HG03521 (cell line): Measurements from ENCODE around the gene CDK17.

ENCODE experiments used
- ATAC-seq: cut with Tn5 transposase; IDR thresholded peaks from one replicate; pipeline ENCODE4 v1.9.1; 2021; ENCODE audit warnings: mild to moderate bottlenecking, moderate library complexity; ENCODE audit not compliant: unreplicated experiment

CDK17 gene

DNA sequence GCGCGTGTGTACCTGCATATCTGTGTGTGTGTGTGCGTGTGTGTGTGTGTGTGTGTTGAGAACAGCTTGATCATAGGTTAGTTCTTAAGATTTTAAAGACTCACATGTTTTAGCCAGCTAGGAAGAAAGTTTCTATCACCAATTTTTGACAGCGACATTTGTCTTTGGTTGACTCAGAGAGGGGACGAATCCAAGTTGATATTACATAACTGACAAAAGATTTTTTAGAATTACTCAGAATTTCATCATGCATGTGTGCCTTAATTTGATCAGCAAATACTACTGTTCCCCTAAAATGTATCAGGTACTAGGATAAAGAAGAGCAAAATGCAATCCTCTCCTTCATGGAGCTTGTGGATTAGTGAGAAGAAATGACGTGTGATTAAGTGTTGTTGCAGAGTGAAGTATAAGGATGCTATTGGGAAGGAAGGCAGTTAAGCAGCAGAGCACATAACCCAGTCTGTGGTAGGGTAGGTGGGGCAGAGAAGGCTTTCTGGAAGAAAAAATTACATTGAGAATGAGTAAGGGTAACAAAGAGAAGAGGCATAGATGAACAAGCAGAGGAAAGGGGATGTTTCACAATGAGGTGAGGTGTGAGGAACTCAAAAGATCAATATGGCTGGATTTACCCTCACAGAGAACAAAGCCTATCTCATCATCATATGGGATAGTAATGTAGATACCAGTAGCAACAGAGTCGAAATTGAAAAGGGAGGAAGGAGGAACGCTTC, 128.6 kb downstream of the CDK17 start:
- no peak for ATAC-seq

DNA sequence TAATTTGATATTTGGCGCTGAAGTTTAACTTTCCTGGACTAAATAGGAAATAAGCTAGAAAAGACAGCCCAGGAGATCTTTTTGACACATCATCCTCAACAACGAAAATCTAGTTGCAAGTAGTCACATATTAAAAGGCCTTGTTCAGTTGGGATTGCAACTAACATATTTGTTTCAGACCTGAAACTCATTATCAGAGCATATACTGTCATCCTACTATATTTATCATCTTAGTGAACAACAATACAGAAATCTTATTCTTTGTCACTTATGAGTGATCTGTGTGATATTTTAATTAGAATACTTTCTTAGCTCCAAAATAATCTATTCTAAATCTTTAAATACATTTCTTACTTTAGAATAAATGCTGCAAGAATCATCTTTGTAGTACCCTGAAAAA, 134.0 kb downstream of the CDK17 start:
- no peak for ATAC-seq

DNA sequence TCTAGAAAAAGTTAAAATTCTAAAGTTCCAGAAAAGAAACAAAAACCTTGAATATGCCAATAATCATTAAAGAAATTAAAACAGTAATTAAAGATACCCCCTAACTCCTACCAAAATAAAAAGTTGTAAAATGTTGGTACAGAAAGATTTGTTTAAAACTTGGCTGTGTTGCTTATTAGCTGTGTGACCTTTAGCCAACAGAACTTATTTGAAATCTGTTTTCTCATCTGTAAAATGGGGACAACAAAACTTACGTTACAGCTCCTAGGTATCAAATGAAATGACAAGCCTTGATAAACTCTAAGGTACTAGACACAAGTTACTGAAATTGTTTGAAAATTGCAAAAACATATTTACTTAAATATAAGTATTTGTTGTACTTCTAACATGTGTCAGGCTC, 134.4 kb downstream of the CDK17 start:
- ATAC-seq, result no peak

DNA sequence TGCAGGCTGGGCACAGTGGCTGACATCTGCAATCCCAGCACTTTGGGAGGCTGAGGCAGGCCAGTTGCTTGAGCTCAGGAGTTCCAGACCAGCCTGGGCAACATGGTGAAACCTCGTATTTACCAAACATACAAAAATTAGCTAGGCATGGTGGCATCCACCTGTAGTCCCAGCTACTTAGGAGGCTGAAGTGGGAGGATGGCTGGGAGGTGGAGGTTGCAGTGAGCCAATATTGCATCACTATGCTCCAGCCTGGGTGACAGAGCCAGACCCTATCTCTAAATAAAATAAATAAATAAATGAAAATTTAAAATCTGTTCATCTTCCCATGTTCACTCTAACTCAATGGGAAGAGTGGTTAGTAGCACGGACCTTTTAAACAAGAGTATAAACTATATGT, 134.8 kb downstream of the CDK17 start:
- ATAC-seq, result no peak

DNA sequence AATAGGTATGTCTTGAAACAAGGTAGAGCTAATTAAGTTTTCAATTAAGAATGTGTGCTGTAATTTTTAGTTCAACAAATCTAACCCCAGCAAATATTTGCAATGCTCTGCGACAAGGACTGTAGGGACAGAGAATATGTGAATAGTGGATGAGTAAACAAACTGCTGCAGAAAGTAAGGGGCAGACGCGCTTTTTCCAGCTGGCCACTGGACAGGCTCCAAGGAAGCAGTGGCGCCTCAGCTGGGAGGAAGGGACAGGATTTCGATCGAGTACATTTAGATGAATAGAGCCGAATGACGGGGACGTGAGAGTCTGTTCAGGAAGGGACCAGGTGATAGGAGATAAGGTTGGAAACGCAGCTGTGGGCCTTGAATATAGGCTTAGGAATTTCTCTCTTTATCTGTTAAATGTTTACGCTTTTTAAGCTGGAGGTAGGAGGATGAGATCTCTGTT, 136.8 kb downstream of the CDK17 start:
- no peak for ATAC-seq

DNA sequence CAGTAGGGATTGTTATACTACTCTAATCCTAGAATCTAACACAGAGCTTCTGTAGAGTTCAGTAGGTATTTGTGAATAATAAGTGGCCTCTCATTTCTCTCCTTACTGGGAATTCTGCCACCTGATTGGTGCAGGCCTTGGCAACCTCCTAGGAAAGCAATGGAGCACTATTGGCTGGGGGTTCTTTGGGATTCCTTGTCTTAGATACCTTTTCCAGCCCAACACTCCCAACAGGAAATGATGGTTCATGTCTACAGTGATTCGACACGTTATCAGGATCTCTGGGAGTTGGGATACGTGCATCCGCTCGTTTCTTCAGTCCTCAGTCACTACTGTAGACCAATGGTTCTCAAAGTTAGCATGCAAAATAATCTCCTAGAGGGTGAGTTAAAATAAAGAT, 138.7 kb downstream of the CDK17 start:
- no peak for ATAC-seq

DNA sequence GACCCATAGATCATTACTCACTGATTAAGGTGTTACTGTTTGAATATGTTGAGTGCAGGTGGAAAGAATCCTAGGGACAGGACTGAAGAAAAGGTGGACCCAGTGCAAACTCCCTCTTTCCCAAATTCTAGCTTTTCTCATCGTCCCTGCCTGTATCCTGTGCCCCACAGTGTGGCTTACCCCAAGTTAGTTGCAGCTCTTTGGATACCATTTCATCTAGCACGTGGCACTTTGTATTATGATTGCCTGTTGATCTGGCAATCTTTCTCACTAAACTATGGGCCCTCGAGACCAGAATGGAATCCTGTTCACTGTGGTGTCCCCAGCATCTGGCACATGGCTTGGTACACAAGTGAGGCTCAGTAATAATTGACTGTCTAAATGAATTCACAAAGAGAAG, 139.6 kb downstream of the CDK17 start:
- ATAC-seq, result no peak

DNA sequence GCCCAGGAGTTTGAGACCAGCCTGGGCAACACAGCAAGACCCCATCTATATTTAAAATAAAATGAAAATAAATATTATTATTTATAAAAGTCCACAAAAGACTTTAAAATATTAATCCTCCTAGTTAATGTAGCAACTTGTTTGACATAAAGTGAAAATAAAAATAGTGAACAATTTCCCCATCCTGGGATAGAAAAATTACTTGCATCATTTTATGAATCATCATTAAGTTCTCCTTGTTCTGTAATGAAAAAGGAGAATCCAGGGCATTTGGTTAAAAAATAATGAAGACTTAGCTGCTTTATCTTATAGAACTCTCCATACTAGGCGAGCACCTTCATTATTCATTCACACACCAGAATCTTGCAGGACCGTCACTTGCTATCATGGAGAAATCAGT, 140.0 kb downstream of the CDK17 start:
- no peak for ATAC-seq

DNA sequence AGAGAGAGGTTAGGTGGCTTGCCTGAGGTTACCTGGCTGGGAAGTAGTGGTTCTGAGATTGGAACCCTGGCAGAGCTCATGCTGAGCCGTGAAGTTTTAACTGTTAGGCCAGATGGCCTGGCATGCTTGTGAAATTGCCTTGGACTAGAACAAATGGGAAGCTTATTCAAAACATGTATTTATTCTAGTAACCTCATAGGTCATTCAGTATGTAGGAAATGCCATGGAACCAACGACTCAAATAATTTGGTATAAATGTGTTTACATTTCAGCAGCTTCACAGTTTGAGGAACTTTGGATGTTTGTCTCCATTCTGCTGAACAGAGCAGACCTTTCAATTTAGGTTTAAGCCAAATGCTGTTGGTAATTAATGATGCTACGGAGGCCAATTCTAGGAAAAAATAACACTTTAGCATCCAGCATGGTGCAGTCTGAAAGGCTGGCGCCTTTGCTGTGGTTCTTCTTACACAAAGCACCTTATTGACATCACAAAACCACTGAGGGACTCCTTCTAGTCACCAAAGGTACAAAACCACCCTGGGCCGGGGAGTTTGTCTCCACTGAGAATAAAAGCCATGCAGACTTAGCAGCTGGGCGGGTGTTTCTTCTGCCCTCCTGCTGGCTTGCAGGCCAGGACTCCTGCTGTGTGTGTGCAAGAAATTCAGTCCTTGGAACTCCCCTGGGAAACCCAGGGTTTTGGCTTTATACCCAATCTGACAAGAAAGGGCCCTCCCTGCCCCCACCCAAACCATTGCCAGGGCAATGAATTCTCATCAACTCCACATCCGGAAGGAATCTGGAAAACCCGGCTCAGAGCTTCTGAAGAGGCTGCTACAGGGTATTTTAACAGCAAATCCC, 141.9 kb downstream of the CDK17 start:
- no peak for ATAC-seq

DNA sequence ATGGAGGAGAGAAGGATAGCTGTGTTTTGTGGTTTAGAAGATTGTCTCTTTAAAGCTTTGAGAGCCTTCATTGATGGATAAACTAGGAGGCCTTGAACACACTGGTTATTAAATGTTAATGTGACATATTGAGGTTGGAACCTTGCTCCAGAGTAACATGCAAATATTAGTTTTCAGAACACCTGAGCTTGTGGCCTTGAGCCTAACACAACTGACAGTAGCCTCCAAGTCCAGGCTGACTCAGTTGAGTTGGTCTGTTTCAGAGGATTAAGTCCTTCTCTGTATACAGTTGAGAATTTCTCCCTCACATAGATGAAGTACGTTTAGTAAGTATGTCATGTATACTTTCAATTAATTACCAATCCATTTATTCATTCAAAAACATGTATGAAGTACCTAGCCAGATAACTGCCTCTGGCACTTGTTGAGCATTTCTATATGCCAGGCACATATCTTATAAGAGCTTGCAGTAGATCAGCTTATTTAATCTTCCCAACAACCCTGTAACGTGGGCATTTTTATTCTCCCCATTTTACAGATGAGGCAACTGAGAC, 142.6 kb downstream of the CDK17 start:
- no peak for ATAC-seq

DNA sequence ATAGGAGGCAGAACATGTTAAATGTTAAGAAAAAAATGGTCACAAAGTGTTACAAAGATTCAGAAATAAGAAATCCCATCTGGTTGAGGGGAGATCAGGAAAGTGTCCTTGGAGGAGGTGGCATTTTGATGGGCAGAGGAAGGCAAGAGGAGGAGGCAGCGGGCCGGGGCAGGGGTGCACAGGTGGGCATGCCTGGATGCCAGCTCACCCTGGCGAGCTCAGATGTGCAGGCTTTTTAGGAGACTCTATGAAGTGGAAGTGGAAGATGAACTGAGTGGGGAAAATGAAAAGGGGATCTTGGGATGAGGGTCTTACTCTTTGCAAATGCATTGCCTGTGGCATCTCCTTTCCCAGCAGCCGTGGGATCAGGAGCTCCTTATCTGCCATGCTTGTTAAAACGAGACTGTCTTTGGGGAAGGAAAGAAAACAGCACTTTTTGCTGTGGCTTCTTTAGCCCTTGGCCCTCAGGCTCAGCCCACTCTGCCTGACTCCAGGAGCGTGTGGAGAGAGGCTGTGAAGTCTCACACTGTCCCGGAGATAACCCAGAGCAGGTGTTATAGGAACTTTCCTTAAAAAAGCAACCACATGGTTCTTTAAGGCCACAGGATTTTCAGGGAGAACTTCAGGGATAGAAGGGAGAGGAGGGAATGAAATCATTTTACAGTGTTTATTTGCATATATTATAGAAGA, 143.4 kb downstream of the CDK17 start:
- ATAC-seq, result no peak

DNA sequence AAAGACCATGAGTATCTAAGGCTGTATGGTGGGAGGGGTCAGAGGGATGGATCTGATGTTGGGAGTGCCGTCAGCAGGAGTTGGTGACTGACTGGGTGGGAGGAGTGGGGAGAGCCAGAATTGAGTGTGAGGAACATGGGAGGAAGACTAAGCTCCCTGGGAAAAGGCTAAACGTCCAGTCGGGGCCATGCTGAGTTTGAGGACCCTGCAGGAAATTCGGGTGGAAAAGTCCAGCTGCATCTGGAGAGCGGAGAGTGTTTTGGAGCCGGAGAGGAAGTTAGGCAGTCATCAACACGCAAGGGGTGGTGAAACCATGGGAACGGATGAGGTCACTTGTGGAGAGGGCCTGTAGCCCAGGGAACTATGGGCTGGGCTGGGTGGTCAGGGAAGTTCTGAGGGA, 145.2 kb downstream of the CDK17 start:
- no peak for ATAC-seq

DNA sequence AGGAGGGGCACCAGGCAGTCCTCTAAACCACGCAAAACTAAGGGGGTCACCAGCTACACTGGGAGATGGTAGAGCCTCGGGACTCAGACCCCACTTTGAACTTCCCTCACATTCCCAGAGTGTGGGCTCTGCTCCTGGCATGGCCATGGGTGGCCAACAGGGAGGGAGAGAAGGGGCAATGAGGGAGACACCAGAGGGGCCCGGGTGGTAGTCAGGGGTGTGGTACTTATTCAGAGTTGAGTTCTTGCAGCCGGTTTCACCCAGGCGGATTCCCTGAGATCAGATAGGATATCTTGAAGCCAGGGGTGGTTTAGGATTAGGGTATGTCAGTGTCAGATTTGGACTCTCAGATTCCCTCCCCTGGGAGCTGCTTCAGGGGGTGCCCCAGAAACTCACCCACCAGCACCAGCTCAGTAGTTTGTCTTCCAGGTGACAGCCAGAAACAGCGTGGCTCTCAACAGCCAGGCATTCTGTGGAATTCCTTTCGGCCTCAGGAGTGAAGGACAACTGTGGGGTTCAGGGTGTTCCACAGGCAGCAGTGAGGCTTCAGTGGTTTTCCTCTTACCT, 150.0 kb downstream of the CDK17 start:
- ATAC-seq, result no peak

DNA sequence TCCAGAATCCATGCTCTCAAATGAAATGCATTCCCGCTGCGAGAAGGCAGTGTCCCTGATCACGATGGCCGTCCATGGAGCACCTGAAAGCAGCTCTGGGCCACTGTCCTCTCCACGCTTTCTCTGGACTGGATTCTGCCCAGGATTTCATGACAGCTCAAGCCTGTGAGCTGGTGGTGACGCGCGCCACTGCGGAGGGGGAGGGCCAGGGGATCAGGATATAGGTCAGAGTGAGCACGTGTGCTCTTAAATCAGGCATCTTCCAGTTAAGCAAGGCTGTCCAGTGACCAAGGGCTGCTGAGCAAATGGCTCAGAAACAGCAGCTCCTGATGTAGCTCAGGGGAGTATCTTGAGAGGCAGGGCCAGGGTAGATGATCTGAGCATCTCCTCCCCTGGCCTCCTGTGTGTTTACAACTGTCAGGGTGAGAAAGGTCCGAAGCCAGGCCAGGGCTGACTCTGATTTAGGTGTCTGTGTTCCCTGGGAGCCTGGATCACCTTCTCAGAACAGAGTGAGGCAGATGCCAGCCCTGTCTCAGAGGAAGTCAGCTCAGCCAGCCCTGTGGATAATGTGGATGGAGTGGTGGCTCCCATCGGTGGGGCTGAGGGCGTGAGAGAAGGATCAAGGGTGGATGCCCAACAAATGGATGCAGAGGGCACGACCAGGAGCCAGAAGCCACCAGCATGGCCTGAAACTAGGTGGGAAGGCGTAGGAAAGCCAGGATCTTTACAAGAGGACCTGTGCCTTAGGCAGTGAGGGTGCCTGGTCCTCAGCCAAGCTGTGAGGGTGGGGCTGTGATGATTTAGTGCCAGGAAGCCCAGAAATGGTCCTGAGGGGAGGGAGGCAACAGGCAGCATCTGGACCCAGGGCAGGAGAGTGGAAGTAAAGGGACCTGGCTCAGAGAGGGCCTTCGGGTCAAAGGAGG, 150.8 kb downstream of the CDK17 start:
- ATAC-seq, result no peak

DNA sequence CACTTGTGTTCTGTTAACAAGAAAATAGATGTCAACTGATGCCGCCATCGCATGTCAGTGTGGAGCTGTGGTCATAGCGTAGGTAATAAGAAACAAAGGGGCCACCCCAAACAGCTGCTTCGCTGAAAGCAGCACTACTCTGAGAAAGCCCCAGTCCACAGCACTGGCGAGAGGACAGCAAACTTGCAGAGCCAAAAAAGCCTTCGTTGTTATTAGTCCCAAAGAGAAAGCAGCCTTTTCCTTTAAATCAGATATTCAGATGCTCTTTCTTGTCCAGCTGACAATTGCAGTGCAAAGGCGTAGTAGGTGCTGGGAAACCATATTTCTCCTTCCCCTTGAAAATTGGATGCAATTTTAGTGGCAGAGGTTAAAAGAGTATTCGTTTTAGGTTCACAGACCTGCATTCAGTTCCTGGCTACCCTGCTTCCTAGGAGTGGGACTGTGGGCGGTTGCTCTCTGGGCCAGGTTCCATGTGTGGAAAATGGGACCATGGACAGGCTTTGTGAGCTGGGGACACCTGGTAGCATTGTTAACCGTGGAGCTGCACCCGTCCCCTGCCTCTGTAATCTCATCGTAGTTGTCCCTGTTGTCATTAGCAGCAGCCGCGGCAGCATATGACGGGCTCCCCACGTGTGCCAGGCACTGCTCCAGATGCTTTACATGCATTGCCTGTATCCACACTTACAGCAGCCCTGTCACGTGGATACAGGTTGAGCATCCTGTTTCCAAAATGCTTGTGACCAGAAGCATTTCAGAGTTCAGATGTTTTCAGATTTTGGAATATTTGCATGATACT, 151.9 kb downstream of the CDK17 start:
- ATAC-seq, result no peak

DNA sequence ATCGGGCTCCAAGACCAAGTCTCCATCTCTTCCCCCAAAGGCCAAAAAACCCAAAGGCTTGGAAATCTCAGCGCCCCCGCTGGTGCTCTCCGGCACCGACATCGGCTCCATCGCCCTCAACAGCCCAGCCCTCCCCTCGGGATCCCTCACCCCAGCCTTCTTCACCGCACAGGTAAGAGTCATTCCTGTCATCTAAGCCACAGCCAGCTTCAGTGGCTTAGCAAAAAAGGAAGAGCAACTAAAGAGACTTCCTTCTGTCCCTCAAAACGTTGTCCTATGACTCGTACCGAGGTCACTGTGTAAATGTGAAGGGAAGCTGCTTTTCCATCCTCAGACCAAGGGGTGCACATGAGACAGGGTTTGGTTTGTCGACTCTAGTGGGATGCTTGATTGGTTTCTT, 152.7 kb downstream of the CDK17 start:
- no peak for ATAC-seq

DNA sequence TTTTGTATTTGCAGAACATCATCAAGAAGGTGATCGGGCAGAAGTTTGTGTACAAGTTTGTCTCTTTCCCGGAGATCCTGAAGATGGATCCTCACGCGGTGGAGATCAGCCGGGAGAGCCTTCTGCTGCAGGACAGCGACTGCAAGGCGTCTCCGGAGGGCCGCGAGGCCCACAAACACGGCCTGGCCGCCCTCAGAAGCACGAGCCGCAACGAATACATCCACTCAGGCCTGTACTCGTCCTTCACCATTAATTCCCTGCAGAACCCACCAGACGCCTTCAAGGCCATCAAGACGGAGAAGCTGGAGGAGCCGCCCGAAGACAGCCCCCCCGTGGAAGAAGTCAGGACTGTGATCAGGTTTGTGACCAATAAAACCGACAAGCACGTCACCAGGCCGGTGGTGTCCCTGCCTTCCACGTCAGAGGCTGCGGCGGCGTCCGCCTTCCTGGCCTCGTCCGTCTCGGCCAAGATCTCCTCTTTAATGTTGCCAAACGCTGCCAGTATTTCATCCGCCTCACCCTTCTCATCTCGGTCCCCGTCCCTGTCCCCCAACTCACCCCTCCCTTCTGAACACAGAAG, 153.2 kb downstream of the CDK17 start:
- no peak for ATAC-seq

DNA sequence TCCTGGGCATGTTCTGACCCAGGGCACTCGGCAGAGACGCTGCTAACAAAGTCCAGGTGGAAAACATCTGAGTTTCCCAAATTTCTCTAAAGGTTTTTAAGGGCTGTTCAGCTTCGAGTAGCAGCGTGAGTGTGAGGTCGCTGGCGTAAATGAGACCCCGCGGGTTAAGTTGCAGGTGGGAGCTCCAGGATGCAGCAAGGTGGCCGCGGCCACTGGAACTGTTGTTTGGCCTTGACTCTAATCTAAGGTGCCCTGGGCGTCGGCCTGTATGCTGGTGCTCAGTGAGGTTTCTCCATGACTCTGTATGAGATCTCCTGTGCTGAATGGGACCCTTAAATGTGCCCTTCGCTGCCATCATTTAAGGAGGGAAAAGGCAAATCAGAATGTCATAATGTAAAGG, 155.4 kb downstream of the CDK17 start:
- no peak for ATAC-seq

DNA sequence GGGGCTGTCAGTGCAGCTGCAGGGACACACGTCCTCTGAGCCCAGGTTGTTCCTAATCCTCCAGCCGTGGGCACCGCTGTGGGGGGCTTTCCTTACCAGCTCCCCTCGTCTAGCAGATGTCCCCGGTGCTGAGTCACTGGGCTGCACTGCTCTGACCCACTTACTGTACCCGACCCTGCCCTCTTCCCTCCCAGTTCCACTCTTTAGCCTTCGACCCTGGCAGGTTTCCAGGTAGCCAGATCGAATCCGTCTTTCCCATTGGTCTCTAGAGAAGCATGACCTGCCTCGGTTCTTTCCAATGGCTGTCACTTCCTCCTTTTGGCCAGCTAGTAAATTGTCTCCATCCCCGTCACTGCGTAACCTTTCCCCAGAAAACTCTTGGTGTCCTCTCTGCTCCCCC, 157.6 kb downstream of the CDK17 start:
- no peak for ATAC-seq
